Measurements from ENCODE around the gene ATAD5. TPM values are rescaled to one million over a fixed set of nuclear protein-coding genes. Genes with fewer than 3 reads are reported as not detected.
"Not testable (repeated sequence)": the region's sequence is repeated elsewhere in the genome, so short reads cannot be mapped to it uniquely, and the experiment has no call there.

Gene ATAD5
- total RNA-seq, 2 donors from 2014 or later: 3.7 to 10.1 TPM

- Histone ChIP-seq H3K9me3 (no peaks in the 10 kb centered on the region), H3K9ac (ENCODE audit: low read depth in 2 of 2, low read length in 2 of 2) (no peak overlapping the region), H3K27ac (no peak overlapping the region), H3K4me3 (no peak overlapping the region), H3K36me3 (no peaks in the 10 kb centered on the region), H3K4me1 (peaks cover 7% of the 10 kb centered on the region), H3K27me3 (peaks cover 21% of the 10 kb centered on the region)
- TF ChIP-seq, protein P1, sequence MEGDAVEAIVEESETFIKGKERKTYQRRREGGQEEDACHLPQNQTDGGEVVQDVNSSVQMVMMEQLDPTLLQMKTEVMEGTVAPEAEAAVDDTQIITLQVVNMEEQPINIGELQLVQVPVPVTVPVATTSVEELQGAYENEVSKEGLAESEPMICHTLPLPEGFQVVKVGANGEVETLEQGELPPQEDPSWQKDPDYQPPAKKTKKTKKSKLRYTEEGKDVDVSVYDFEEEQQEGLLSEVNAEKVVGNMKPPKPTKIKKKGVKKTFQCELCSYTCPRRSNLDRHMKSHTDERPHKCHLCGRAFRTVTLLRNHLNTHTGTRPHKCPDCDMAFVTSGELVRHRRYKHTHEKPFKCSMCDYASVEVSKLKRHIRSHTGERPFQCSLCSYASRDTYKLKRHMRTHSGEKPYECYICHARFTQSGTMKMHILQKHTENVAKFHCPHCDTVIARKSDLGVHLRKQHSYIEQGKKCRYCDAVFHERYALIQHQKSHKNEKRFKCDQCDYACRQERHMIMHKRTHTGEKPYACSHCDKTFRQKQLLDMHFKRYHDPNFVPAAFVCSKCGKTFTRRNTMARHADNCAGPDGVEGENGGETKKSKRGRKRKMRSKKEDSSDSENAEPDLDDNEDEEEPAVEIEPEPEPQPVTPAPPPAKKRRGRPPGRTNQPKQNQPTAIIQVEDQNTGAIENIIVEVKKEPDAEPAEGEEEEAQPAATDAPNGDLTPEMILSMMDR (IDR thresholded peaks at IDR 0.05): no peak
- no peak for DNase-seq
- intact Hi-C loops (cut with DNase I): no loop called here
Measured at GRCh38 chr17:30924341-30924740, 92.6 kb downstream of the ATAD5 start.

DNA sequence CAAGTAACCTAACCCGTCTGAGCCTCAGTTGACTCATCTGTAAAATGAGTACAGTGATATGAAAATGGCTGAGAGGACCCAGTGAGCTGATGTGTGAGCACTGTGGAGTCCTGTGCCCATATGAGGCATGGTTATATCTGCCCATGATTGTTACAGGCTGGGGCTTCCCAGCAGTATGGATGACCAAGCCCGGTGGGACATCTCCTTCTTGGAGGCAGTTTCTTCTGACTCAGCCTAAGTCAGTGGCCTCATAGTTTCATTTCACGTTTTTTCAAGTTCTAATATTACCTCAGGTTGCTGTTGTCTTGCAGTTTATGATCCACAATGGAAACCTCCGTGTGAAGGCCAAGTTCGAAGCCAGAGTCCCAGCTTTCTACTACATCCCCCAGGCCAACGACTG lies 94.8 kb downstream of the ATAD5 start:
- TF ChIP-seq, protein P1 (IDR thresholded peaks at IDR 0.05): no peak
- no peaks in the 10 kb centered on the region for H3K36me3 ChIP-seq
- H3K9me3 ChIP-seq: no peaks in the 10 kb centered on the region
- H3K27me3 ChIP-seq: peaks cover 17% of the 10 kb centered on the region
- H3K9ac ChIP-seq (ENCODE audit: low read depth in 2 of 2, low read length in 2 of 2): no peak overlapping the region
- no peak for DNase-seq
- peaks cover 7% of the 10 kb centered on the region for H3K4me1 ChIP-seq
- no peak overlapping the region for H3K27ac ChIP-seq
- no peak overlapping the region for H3K4me3 ChIP-seq
- intact Hi-C loops (cut with DNase I): no loop called here

- no peaks in the 10 kb centered on the region for H3K9me3 ChIP-seq
- H3K9ac ChIP-seq (ENCODE audit: low read depth in 2 of 2, low read length in 2 of 2): no peak overlapping the region
- TF ChIP-seq, protein P1 (IDR thresholded peaks at IDR 0.05): no peak
- H3K4me3 ChIP-seq: no peak overlapping the region
- H3K27me3 ChIP-seq: peaks cover 5% of the 10 kb centered on the region
- H3K36me3 ChIP-seq: no peaks in the 10 kb centered on the region
- intact Hi-C loops (cut with DNase I): no loop called here
- H3K27ac ChIP-seq: no peak overlapping the region
- no peak for DNase-seq
- peaks cover 2% of the 10 kb centered on the region for H3K4me1 ChIP-seq
Measured at GRCh38 chr17:30927756-30928155, 96.0 kb downstream of the ATAD5 start.

- Histone ChIP-seq H3K36me3 (no peaks in the 10 kb centered on the region), H3K27me3 (no peaks in the 10 kb centered on the region), H3K4me3 (no peak overlapping the region), H3K4me1 (no peaks in the 10 kb centered on the region), H3K27ac (no peak overlapping the region), H3K9ac (ENCODE audit: low read depth in 2 of 2, low read length in 2 of 2) (no peak overlapping the region), H3K9me3 (no peaks in the 10 kb centered on the region)
- TF ChIP-seq, protein P1 (IDR thresholded peaks at IDR 0.05): no peak
- DNase-seq: no peak
- intact Hi-C loops (cut with DNase I): no loop called here
Measured at GRCh38 chr17:30928584-30928983, 96.8 kb downstream of the ATAD5 start.

DNA sequence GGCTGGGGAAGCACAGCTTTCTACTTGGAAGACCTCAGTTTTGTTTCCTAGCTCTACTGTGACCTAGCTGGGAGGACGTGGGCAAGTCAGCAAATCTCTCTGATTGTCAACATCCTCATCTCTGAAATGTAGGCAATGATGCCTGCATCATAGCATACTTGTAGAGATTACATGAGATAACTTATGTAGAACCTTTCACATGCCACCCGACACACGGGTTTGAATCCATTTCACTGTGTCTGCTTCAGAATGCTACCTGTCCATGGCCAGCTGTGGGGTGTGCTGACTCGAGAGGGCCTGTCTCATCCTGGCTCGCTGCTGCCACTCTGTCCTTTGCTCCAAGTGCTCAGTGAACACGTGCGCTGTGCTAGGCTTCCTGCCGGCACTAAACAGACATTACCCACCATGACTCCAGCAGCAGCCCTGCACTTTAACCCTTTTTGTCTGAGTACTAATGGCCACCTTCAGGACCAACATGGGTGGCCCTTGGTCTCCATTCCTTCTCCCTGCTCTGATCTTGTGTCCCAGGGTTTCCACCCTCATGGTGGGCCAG lies 97.4 kb downstream of the ATAD5 start:
- Histone ChIP-seq H3K9me3 (no peaks in the 10 kb centered on the region), H3K9ac (ENCODE audit: low read depth in 2 of 2, low read length in 2 of 2) (no peak overlapping the region), H3K4me3 (no peak overlapping the region), H3K27me3 (no peaks in the 10 kb centered on the region), H3K36me3 (no peaks in the 10 kb centered on the region), H3K27ac (no peak overlapping the region), H3K4me1 (no peaks in the 10 kb centered on the region)
- no peak for DNase-seq
- TF ChIP-seq, protein P1 (IDR thresholded peaks at IDR 0.05): no peak
- intact Hi-C loops (cut with DNase I): no loop called here

DNA sequence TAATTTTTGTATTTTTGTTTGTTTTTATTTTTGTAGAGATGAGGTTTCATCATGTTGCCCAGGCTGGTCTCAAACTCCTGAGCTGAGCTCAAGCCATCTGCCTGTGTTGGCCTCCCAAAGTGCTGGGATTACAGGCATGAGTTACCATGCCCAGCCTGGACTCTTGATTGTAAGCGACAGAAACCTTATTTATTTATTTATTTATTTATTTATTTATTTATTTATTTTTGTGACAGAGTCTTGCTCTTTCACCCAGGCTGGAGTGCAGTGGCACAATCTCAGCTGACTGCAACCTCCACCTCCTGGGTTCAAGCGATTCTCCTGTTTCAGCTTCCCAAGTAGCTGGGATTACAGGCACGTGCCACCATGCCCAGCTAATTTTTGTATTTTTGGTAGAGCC lies 98.1 kb downstream of the ATAD5 start:
- intact Hi-C loops (cut with DNase I); H3K36me3 ChIP-seq; H3K9ac ChIP-seq (ENCODE audit: low read depth in 2 of 2, low read length in 2 of 2); H3K27me3 ChIP-seq; H3K4me3 ChIP-seq; H3K27ac ChIP-seq; H3K4me1 ChIP-seq; H3K9me3 ChIP-seq; DNase-seq: not testable (repeated sequence)
